PC-9 (cell line): ENCODE results near the gene IMMP2L.

Experiments used
- CTCF ChIP-seq: fragments of 200-600 bp; sonication (generic); conservative IDR thresholded peaks from 2 replicates; pipeline ENCODE4 v1.6.1; 2017; ENCODE audit warnings: mixed run types, antibody characterized with exemption, mild to moderate bottlenecking, moderate library complexity
- EZH2 ChIP-seq: fragments of 200-600 bp; sonication (generic); IDR thresholded peaks from 2 replicates; pipeline ENCODE4 v1.8.0; 2017; ENCODE audit warnings: antibody characterized with exemption, low read depth

GRCh38 chr7:111568419-111568818, 6.1 kb upstream of the IMMP2L start:
- no peak for TF ChIP-seq CTCF
- no peak for TF ChIP-seq EZH2
